ENCODE measurements around the gene CSMD2.

Gene CSMD2

DNA sequence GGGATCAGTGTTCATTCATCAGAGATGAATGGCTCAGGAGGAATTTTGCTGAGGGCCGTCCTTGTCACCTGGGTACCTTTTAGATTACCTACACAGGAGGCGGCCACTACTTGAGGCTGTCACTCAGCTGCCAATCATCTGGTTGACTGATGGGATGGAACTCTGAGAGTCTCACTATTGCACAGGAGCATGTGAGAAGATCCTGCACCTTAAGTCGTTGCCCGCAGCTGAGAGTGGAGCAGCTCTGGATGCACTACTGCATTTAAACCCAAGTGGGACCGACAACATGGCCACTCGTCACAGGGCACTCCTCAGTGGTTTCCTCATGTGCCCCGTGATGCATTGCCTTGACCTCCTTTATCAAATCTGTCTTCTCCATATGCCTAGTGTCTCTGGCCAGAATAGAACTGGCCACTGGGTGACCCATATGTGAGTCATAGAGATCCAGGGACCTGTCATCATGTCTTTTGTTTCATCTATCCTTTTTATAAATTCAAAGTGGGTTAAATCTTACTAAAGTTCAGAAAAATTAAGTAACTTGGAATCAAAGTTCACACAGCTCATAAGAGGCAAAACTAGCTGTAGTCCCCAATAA lies 527.1 kb downstream of the CSMD2 start:
- TF ChIP-seq CTCF (conservative IDR thresholded peaks at IDR 0.05; ENCODE audit: low read length), result no peak
- H3K4me3 ChIP-seq (ENCODE audit: low read length), result no peak overlapping the region
- DNase-seq (ENCODE audit: low read depth), result no peak

DNA sequence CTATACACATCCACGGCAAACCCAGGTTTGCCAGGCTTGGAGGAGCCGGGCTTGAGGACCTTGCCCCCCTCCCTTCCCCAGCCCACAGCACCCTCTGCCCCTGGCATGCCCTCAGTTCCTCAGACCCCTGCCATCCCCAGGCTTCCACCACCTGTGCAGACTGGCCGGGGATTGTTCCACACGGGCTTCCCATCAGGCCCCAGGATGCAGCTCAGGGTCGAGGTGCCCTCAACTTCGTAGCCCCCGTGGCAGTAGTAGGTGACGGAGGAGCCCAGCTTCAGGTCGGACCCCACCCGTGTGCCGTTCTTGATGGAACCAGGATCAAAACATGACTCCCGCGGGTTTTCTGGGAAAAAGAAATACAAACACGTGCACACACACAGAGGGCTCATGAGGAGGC lies 528.8 kb downstream of the CSMD2 start:
- no peak for DNase-seq (ENCODE audit: low read depth)
- no peak overlapping the region for H3K4me3 ChIP-seq (ENCODE audit: low read length)
- no peak for TF ChIP-seq CTCF (conservative IDR thresholded peaks at IDR 0.05; ENCODE audit: low read length)

- DNase-seq (ENCODE audit: low read depth), result no peak
- TF ChIP-seq CTCF (conservative IDR thresholded peaks at IDR 0.05; ENCODE audit: low read length), result no peak
- no peak overlapping the region for H3K4me3 ChIP-seq (ENCODE audit: low read length)
These were observed 529.6 kb downstream of the CSMD2 start for GRCh38 chr1:33635336-33636012.

- peak; percentile 69 for TF ChIP-seq CTCF (conservative IDR thresholded peaks at IDR 0.05; ENCODE audit: low read length)
- peak; percentile 34 for DNase-seq (ENCODE audit: low read depth)
- H3K4me3 ChIP-seq (ENCODE audit: low read length), result no peak overlapping the region
These were observed 530.2 kb downstream of the CSMD2 start for GRCh38 chr1:33634806-33635205.

- no peak for DNase-seq (ENCODE audit: low read depth)
- H3K4me3 ChIP-seq (ENCODE audit: low read length), result no peak overlapping the region
- no peak for TF ChIP-seq CTCF (conservative IDR thresholded peaks at IDR 0.05; ENCODE audit: low read length)
These were observed 530.9 kb downstream of the CSMD2 start for GRCh38 chr1:33634143-33634542.

DNA sequence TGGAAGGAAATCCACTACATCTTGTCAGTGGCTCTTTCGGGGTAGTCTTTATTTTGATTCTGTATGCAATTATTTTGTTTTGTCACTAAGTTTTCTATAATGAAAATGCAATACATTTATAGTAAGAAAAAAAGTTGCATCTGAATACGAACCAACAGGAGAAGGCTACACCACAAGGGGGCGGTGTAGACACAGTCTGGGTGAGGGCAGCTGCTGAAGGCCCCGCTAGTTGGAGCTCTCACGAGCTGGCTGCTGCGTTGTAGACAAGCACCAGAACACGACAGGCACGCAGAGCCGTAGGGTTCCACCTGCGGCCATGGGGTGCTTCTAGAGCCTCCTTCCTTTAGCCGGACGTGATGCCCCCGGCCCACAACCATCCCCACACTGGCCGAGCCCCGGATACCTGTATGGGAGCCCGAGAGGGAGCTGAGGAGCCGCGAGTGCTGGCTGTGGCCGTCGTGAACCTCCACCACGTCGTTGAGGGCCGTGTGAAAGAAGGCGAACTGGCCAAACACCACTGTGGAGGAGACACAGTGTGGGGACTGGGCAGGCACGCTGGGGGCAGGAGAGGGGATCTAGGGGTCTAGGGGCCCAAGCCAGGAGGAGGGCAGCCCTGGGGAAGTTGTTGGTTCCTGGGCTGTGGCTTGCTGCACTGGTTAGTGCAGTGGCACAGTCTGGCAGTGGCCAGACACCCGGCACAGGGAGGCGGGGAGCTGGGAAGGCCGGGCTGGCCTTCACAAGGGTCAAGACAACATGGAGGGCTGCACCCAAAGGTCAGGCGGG lies 531.8 kb downstream of the CSMD2 start:
- no peak overlapping the region for H3K4me3 ChIP-seq (ENCODE audit: low read length)
- TF ChIP-seq CTCF (conservative IDR thresholded peaks at IDR 0.05; ENCODE audit: low read length), result peak; percentile 100
- DNase-seq (ENCODE audit: low read depth), result peak; percentile 84

Data from AG10803 (cell line).